ENCODE measurements around the gene SEC24C. TPM values are rescaled to one million over a fixed set of nuclear protein-coding genes. Genes with fewer than 3 reads are reported as not detected.

SEC24C gene
- total RNA-seq, 1 donor from 2014 or later: 36.0 TPM

DNA sequence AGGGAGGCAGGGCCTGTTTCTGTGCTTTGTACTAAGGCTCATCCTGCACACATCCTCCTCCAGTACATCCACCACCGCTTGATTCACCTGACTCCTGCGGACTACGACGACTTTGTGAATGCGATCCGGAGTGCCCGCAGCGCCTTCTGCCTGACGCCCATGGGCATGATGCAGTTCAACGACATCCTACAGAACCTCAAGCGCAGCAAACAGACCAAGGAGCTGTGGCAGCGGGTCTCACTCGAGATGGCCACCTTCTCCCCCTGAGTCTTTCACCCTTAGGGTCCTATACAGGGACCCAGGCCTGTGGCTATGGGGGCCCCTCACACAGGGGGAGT lies 57.0 kb downstream of the SEC24C start:
- peaks cover 7% of the 10 kb centered on the region for H3K27me3 Mint-ChIP-seq (ENCODE audit: insufficient read depth, low read depth)
- Histone ChIP-seq H3K9ac (no peak overlapping the region), H3K9me3 (ENCODE audit: low read depth) (no peaks in the 10 kb centered on the region), H3K27me3 (no peaks in the 10 kb centered on the region), H3K36me3 (no peaks in the 10 kb centered on the region), H4K20me1 (ENCODE audit: low read depth) (no peaks in the 10 kb centered on the region), H3K79me2 (ENCODE audit: low read depth) (no peaks in the 10 kb centered on the region), H3K4me2 (no peak overlapping the region), H3F3A (ENCODE audit: low read depth) (no peaks in the 10 kb centered on the region), H2AFZ (replicated peaks) (no peak overlapping the region), H3K4me3 (no peak overlapping the region), H3K27ac (no peak overlapping the region), H3K4me1 (no peaks in the 10 kb centered on the region)
- H3K27ac Mint-ChIP-seq: no peak overlapping the region
- no peaks in the 10 kb centered on the region for H3K4me1 Mint-ChIP-seq
- no peaks in the 10 kb centered on the region for H3K9me3 Mint-ChIP-seq
- H3K4me3 Mint-ChIP-seq: no peak overlapping the region
- DNase-seq (ENCODE audit: low spot score): no peak
- TF ChIP-seq, protein P1, sequence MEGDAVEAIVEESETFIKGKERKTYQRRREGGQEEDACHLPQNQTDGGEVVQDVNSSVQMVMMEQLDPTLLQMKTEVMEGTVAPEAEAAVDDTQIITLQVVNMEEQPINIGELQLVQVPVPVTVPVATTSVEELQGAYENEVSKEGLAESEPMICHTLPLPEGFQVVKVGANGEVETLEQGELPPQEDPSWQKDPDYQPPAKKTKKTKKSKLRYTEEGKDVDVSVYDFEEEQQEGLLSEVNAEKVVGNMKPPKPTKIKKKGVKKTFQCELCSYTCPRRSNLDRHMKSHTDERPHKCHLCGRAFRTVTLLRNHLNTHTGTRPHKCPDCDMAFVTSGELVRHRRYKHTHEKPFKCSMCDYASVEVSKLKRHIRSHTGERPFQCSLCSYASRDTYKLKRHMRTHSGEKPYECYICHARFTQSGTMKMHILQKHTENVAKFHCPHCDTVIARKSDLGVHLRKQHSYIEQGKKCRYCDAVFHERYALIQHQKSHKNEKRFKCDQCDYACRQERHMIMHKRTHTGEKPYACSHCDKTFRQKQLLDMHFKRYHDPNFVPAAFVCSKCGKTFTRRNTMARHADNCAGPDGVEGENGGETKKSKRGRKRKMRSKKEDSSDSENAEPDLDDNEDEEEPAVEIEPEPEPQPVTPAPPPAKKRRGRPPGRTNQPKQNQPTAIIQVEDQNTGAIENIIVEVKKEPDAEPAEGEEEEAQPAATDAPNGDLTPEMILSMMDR (IDR thresholded peaks at IDR 0.05): no peak
- TF ChIP-seq EZH2phosphoT487 (IDR thresholded peaks at IDR 0.05) (no peak), EZH2 (IDR thresholded peaks at IDR 0.05) (no peak)
- H3K36me3 Mint-ChIP-seq: peaks cover 25% of the 10 kb centered on the region

DNA sequence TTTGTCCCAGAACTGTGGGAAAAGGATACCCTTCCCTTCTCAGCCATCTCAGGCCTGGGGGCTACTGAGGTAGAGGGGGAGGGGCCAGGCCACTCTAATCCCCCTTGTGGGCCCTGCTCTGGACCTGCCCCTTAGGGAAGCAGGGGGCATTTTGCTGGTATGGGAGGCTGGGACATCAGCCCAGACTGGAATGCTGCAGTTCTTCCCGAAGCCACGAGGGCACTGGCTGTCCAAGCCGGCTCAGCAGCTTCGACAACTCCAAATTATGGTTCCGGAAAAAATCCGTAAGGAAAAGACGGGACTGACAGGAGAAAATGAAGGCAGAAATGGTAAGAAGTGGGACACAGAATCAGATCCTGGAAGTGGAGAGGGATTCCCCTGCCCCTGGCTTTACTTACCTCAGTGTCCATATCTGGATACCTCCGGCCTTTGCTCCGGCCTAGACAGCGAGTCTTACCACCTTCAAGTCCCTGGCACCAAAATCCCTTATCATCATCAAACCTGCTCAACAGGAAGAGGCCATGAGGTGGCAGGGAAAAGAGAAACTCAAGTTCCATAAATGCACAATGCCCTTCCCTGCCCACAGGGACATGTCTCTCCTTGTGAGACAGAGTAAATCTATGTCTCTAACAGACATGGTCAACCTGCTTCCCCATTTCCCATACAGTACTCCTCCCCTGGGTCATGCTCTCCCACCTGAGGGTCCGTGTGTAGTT lies 58.3 kb downstream of the SEC24C start:
- DNase-seq (ENCODE audit: low spot score): no peak
- H3K4me2 ChIP-seq: no peak overlapping the region
- no peaks in the 10 kb centered on the region for H3K79me2 ChIP-seq (ENCODE audit: low read depth)
- Mint-ChIP-seq H3K4me1 (no peaks in the 10 kb centered on the region), H3K4me3 (no peak overlapping the region), H3K36me3 (peaks cover 28% of the 10 kb centered on the region), H3K27me3 (ENCODE audit: insufficient read depth, low read depth) (peaks cover 4% of the 10 kb centered on the region), H3K9me3 (no peaks in the 10 kb centered on the region), H3K27ac (peak overlapping the region; percentile 29)
- no peak overlapping the region for H2AFZ ChIP-seq (replicated peaks)
- TF ChIP-seq, protein P1 (IDR thresholded peaks at IDR 0.05): no peak
- no peak for TF ChIP-seq EZH2phosphoT487 (IDR thresholded peaks at IDR 0.05)
- TF ChIP-seq EZH2 (IDR thresholded peaks at IDR 0.05): no peak
- no peak overlapping the region for H3K9ac ChIP-seq
- H3K27me3 ChIP-seq: no peaks in the 10 kb centered on the region
- no peaks in the 10 kb centered on the region for H3K4me1 ChIP-seq
- no peaks in the 10 kb centered on the region for H4K20me1 ChIP-seq (ENCODE audit: low read depth)
- H3K4me3 ChIP-seq: no peak overlapping the region
- H3K36me3 ChIP-seq: no peaks in the 10 kb centered on the region
- H3K9me3 ChIP-seq (ENCODE audit: low read depth): no peaks in the 10 kb centered on the region
- H3K27ac ChIP-seq: no peak overlapping the region
- H3F3A ChIP-seq (ENCODE audit: low read depth): no peaks in the 10 kb centered on the region

GRCh38 chr10:73803680-73804286 lies 59.6 kb downstream of the SEC24C start:
- H3K9ac ChIP-seq: no peak overlapping the region
- Mint-ChIP-seq H3K27me3 (ENCODE audit: insufficient read depth, low read depth) (peaks cover 3% of the 10 kb centered on the region), H3K9me3 (no peaks in the 10 kb centered on the region), H3K36me3 (peaks cover 22% of the 10 kb centered on the region), H3K4me3 (no peak overlapping the region), H3K27ac (peak overlapping the region; percentile 10), H3K4me1 (no peaks in the 10 kb centered on the region)
- no peak overlapping the region for H3K4me2 ChIP-seq
- no peaks in the 10 kb centered on the region for H3K9me3 ChIP-seq (ENCODE audit: low read depth)
- H2AFZ ChIP-seq (replicated peaks): no peak overlapping the region
- H3K27ac ChIP-seq: no peak overlapping the region
- H3F3A ChIP-seq (ENCODE audit: low read depth): no peaks in the 10 kb centered on the region
- DNase-seq (ENCODE audit: low spot score): no peak
- no peak overlapping the region for H3K4me3 ChIP-seq
- TF ChIP-seq EZH2 (IDR thresholded peaks at IDR 0.05): no peak
- TF ChIP-seq, protein P1 (IDR thresholded peaks at IDR 0.05): no peak
- no peak for TF ChIP-seq EZH2phosphoT487 (IDR thresholded peaks at IDR 0.05)
- H3K4me1 ChIP-seq: no peaks in the 10 kb centered on the region
- H3K36me3 ChIP-seq: no peaks in the 10 kb centered on the region
- H3K79me2 ChIP-seq (ENCODE audit: low read depth): no peaks in the 10 kb centered on the region
- no peaks in the 10 kb centered on the region for H3K27me3 ChIP-seq
- H4K20me1 ChIP-seq (ENCODE audit: low read depth): peaks cover 5% of the 10 kb centered on the region

All from neural progenitor cell (in vitro differentiated cells).